A204.1 (cell line): ENCODE measurements around the gene ENDOG.

Source experiments
- FAIRE-seq: peaks from 2 replicates; lab custom pipeline; 2012; peaks lifted over from hg19 to GRCh38; lab: Jason Lieb, UNC

Gene ENDOG

GRCh38 chr9:128800061-128800460 lies 18.2 kb upstream of the ENDOG start:
- no peak for FAIRE-seq

- no peak for FAIRE-seq
Measured at GRCh38 chr9:128802482-128802881, 15.8 kb upstream of the ENDOG start.

GRCh38 chr9:128805661-128806060 lies 12.6 kb upstream of the ENDOG start:
- FAIRE-seq: no peak

- no peak for FAIRE-seq
Measured at GRCh38 chr9:128807827-128808226, 10.5 kb upstream of the ENDOG start.

GRCh38 chr9:128808543-128808942 lies 9.8 kb upstream of the ENDOG start:
- no peak for FAIRE-seq

GRCh38 chr9:128809036-128809599 lies 9.2 kb upstream of the ENDOG start:
- no peak for FAIRE-seq

- FAIRE-seq: no peak
Measured at GRCh38 chr9:128809831-128810230, 8.5 kb upstream of the ENDOG start.

- FAIRE-seq: no peak
Measured at GRCh38 chr9:128810873-128811272, 7.4 kb upstream of the ENDOG start.

GRCh38 chr9:128818839-128819715 lies 777 bp downstream of the ENDOG start:
- no peak for FAIRE-seq

- FAIRE-seq: no peak
Measured at GRCh38 chr9:128819716-128820664, 1.7 kb downstream of the ENDOG start.

GRCh38 chr9:128820665-128821583 lies 2.6 kb downstream of the ENDOG start:
- FAIRE-seq: no peak

- FAIRE-seq: no peak
Measured at GRCh38 chr9:128821584-128822406, 3.5 kb downstream of the ENDOG start.

- FAIRE-seq: no peak
Measured at GRCh38 chr9:128822407-128823042, 4.2 kb downstream of the ENDOG start.

- no peak for FAIRE-seq
Measured at GRCh38 chr9:128823362-128823902, 5.1 kb downstream of the ENDOG start.

- FAIRE-seq: no peak
Measured at GRCh38 chr9:128823903-128824406, 5.7 kb downstream of the ENDOG start.

- FAIRE-seq: no peak
Measured at GRCh38 chr9:128824911-128825310, 6.6 kb downstream of the ENDOG start.

GRCh38 chr9:128825923-128826700 lies 7.8 kb downstream of the ENDOG start:
- no peak for FAIRE-seq

- FAIRE-seq: no peak
Measured at GRCh38 chr9:128828267-128828666, 10.0 kb downstream of the ENDOG start.
